SU-DHL-6 (cell line): ENCODE results near the gene IPO4.

Experiments used
- CTCF ChIP-seq: fragments of 200-600 bp; sonication (generic); IDR thresholded peaks from one replicate; pipeline ENCODE4 v1.5.1; 2017; ENCODE audit warnings: antibody characterized with exemption, mild to moderate bottlenecking, low read length, moderate library complexity; ENCODE audit not compliant: insufficient read depth, poor library complexity, severe bottlenecking
- EZH2phosphoT487 ChIP-seq: fragments of 200-600 bp; sonication (generic), shearing (Covaris generic); conservative IDR thresholded peaks from 2 replicates; pipeline ENCODE4 v1.6.1; 2018; ENCODE audit warnings: mild to moderate bottlenecking, antibody characterized with exemption, low read length, moderate library complexity, mixed read lengths

GRCh38 chr14:24156840-24157239 lies 31.8 kb downstream of the IPO4 start:
- no peak for TF ChIP-seq CTCF
- no peak for TF ChIP-seq EZH2phosphoT487
